Measurements from ENCODE around the gene HOXA11. TPM values are rescaled to one million over a fixed set of nuclear protein-coding genes. Genes with fewer than 3 reads are reported as not detected.

The HOXA11 gene
- polyA plus RNA-seq, 3 donors, result 0.41 to 4.3 TPM; not detected in 1

- H3K27ac ChIP-seq (ENCODE audit: low read depth, low read length), result no peak overlapping the region
- WGBS, 3 donors, result 5 to 11% (median 10%) methylated on average over 46 to 47 of the region's 47 CpGs
Measured at GRCh38 chr7:27164367-27165088, 20.5 kb downstream of the HOXA11 start.

- no peak overlapping the region for H3K27ac ChIP-seq (ENCODE audit: low read depth, low read length)
- WGBS, 3 donors, result 20 to 39% (median 25%) methylated on average over 12 of the region's 12 CpGs
Measured at GRCh38 chr7:27164045-27164366, 21.0 kb downstream of the HOXA11 start.

GRCh38 chr7:27163288-27164044 is 21.6 kb downstream of the HOXA11 start:
- no peak overlapping the region for H3K27ac ChIP-seq (ENCODE audit: low read depth, low read length)
- WGBS, 3 donors, result 41 to 50% (median 41%) methylated on average over 24 of the region's 24 CpGs

GRCh38 chr7:27162561-27163287 is 22.3 kb downstream of the HOXA11 start:
- WGBS, 3 donors, result 53 to 69% (median 61%) methylated on average over 7 of the region's 7 CpGs
- H3K27ac ChIP-seq (ENCODE audit: low read depth, low read length), result no peak overlapping the region

GRCh38 chr7:27161721-27162560 is 23.1 kb downstream of the HOXA11 start:
- H3K27ac ChIP-seq (ENCODE audit: low read depth, low read length), result no peak overlapping the region
- 33 to 44% (median 38%) methylated on average over 27 to 30 of the region's 30 CpGs for WGBS, 3 donors

- no peak overlapping the region for H3K27ac ChIP-seq (ENCODE audit: low read depth, low read length)
- WGBS, 3 donors, result 8 to 12% (median 9%) methylated on average over 25 to 27 of the region's 27 CpGs
Measured at GRCh38 chr7:27161214-27161720, 23.8 kb downstream of the HOXA11 start.

- no peak overlapping the region for H3K27ac ChIP-seq (ENCODE audit: low read depth, low read length)
- WGBS, 3 donors, result 1 to 2% (median 2%) methylated on average over 53 to 54 of the region's 54 CpGs
Measured at GRCh38 chr7:27160546-27161213, 24.4 kb downstream of the HOXA11 start.

GRCh38 chr7:27160145-27160545 is 24.9 kb downstream of the HOXA11 start:
- 27 to 42% (median 35%) methylated on average over 23 of the region's 23 CpGs for WGBS, 3 donors
- H3K27ac ChIP-seq (ENCODE audit: low read depth, low read length), result no peak overlapping the region

GRCh38 chr7:27159266-27160144 is 25.5 kb downstream of the HOXA11 start:
- 44 to 58% (median 55%) methylated on average over 27 of the region's 27 CpGs for WGBS, 3 donors
- H3K27ac ChIP-seq (ENCODE audit: low read depth, low read length), result no peak overlapping the region

- H3K27ac ChIP-seq (ENCODE audit: low read depth, low read length), result no peak overlapping the region
- WGBS, 3 donors, result 26 to 53% (median 45%) methylated on average over 35 of the region's 35 CpGs
Measured at GRCh38 chr7:27158436-27159265, 26.4 kb downstream of the HOXA11 start.

GRCh38 chr7:27157702-27158431 is 27.2 kb downstream of the HOXA11 start:
- WGBS, 3 donors, result 14 to 60% (median 29%) methylated on average over 30 of the region's 30 CpGs
- no peak overlapping the region for H3K27ac ChIP-seq (ENCODE audit: low read depth, low read length)

GRCh38 chr7:27156916-27157701 is 27.9 kb downstream of the HOXA11 start:
- H3K27ac ChIP-seq (ENCODE audit: low read depth, low read length), result no peak overlapping the region
- 13 to 23% (median 16%) methylated on average over 30 of the region's 30 CpGs for WGBS, 3 donors

- WGBS, 3 donors, result 0 to 4% (median 1%) methylated on average over 33 of the region's 33 CpGs
- no peak within 1 kb of the TSS for H3K27ac ChIP-seq (ENCODE audit: low read depth, low read length)
Measured at GRCh38 chr7:27156508-27156898, 28.5 kb downstream of the HOXA11 start, which contains the start of gene HOXA7. Gene HOXA7 (minus strand): TSS chr7:27156675. CDS start chr7:27156545, 130 bp downstream.

GRCh38 chr7:27155816-27156507 is 29.1 kb downstream of the HOXA11 start:
- WGBS, 3 donors, result 1 to 3% (median 2%) methylated on average over 63 of the region's 63 CpGs
- no peak overlapping the region for H3K27ac ChIP-seq (ENCODE audit: low read depth, low read length)
